NCI-H2107 treated with DMSO at 0.1 percent for 48 hours (cell line): ENCODE measurements around the gene HID1.
"Not testable (repeated sequence)": the region's sequence is repeated elsewhere in the genome, so short reads cannot be mapped to it uniquely, and the experiment has no call there.

Source experiments
- DNase-seq: peaks from one replicate; lab custom pipeline; 2025; ENCODE audit not compliant: unreplicated experiment; lab: John Stamatoyannopoulos, UW

HID1 gene

GRCh38 chr17:74924250-74924948 lies 48.2 kb downstream of the HID1 start, which contains the start of gene OTOP2:
Gene OTOP2 (plus strand): TSS chr17:74924273. CDS start chr17:74924633, 360 bp downstream.
- no peak for DNase-seq

- no peak for DNase-seq
These were observed 48.9 kb downstream of the HID1 start for GRCh38 chr17:74923538-74924249.

- no peak for DNase-seq
These were observed 49.6 kb downstream of the HID1 start, which contains the start of gene USH1G for GRCh38 chr17:74922694-74923537. Gene USH1G (minus strand): TSS chr17:74923255. CDS start chr17:74923073, 182 bp downstream.

GRCh38 chr17:74922172-74922571 lies 50.4 kb downstream of the HID1 start:
- DNase-seq: no peak

GRCh38 chr17:74921769-74922168 lies 50.8 kb downstream of the HID1 start:
- no peak for DNase-seq

GRCh38 chr17:74921026-74921681 lies 51.4 kb downstream of the HID1 start:
- no peak for DNase-seq

GRCh38 chr17:74920642-74921025 lies 51.9 kb downstream of the HID1 start:
- no peak for DNase-seq

GRCh38 chr17:74920306-74920620 lies 52.3 kb downstream of the HID1 start:
- DNase-seq: no peak

GRCh38 chr17:74919440-74920305 lies 52.9 kb downstream of the HID1 start:
- DNase-seq: no peak

GRCh38 chr17:74918906-74919305 lies 53.7 kb downstream of the HID1 start:
- DNase-seq: no peak

GRCh38 chr17:74917430-74917829 lies 55.1 kb downstream of the HID1 start:
- DNase-seq: no peak

- DNase-seq: no peak
These were observed 55.7 kb downstream of the HID1 start for GRCh38 chr17:74916851-74917199.

- DNase-seq: no peak
These were observed 56.3 kb downstream of the HID1 start for GRCh38 chr17:74916136-74916850.

- DNase-seq: not testable (repeated sequence)
These were observed 61.1 kb downstream of the HID1 start for GRCh38 chr17:74911423-74911822.

GRCh38 chr17:74909097-74909496 lies 63.5 kb downstream of the HID1 start:
- not testable (repeated sequence) for DNase-seq

GRCh38 chr17:74907012-74907411 lies 65.5 kb downstream of the HID1 start:
- no peak for DNase-seq

GRCh38 chr17:74906214-74906793 lies 66.3 kb downstream of the HID1 start:
- DNase-seq: not testable (repeated sequence)

- DNase-seq: no peak
These were observed 67.7 kb downstream of the HID1 start for GRCh38 chr17:74904687-74905409.

GRCh38 chr17:74903671-74904070 lies 68.9 kb downstream of the HID1 start:
- DNase-seq: no peak
